MM.1S (cell line): Measurements from ENCODE around the gene COL25A1.

Experiments used
- CTCF ChIP-seq: fragments of 300-600 bp; sonication (generic); IDR thresholded peaks from 2 replicates; pipeline ENCODE4 v1.5.1; 2016; ENCODE audit warnings: antibody characterized with exemption, low read length, mixed read lengths
- EZH2 ChIP-seq: fragments of 300-600 bp; sonication (generic); optimal IDR thresholded peaks from 2 replicates; pipeline ENCODE3; 2017; ENCODE audit warnings: low read depth, mild to moderate bottlenecking, antibody characterized with exemption, low read length, mixed read lengths

GRCh38 chr4:108793415-108793814, 509.0 kb downstream of the COL25A1 start:
- TF ChIP-seq CTCF (no peak), EZH2 (no peak)
